Fibroblast of the aortic adventitia (primary cell): ENCODE data around the gene KASH5. TPM values are rescaled to one million over a fixed set of nuclear protein-coding genes. Genes with fewer than 3 reads are reported as not detected.

Source experiments
- DNase-seq: peaks from one replicate; pipeline ENCODE4 v3.0.0-alpha.2; 2010; ENCODE audit warnings: low read depth
- H3K4me3 ChIP-seq: 2 replicates; pipeline ENCODE4 v1.5.1; 2011; ENCODE audit warnings: low read depth, mild to moderate bottlenecking, control low read depth, low read length, moderate library complexity
- total RNA-seq: library from RNA; depleted of rRNA; stranded (reverse); fragments of >200 nt; gene quantifications from 2 replicates; pipeline ENCODE4 v1.2.3, GENCODE V29; 2012; ENCODE audit warnings: low replicate concordance
- TF ChIP-seq, protein P1 (sequence below): IDR thresholded peaks from 2 replicates; pipeline ENCODE4 v1.5.1; 2011; ENCODE audit warnings: mild to moderate bottlenecking, low read length, control low read depth, inconsistent platforms; ENCODE audit not compliant: insufficient read depth

KASH5 gene
- total RNA-seq, 1 donor = not detected

- TF ChIP-seq, protein P1, sequence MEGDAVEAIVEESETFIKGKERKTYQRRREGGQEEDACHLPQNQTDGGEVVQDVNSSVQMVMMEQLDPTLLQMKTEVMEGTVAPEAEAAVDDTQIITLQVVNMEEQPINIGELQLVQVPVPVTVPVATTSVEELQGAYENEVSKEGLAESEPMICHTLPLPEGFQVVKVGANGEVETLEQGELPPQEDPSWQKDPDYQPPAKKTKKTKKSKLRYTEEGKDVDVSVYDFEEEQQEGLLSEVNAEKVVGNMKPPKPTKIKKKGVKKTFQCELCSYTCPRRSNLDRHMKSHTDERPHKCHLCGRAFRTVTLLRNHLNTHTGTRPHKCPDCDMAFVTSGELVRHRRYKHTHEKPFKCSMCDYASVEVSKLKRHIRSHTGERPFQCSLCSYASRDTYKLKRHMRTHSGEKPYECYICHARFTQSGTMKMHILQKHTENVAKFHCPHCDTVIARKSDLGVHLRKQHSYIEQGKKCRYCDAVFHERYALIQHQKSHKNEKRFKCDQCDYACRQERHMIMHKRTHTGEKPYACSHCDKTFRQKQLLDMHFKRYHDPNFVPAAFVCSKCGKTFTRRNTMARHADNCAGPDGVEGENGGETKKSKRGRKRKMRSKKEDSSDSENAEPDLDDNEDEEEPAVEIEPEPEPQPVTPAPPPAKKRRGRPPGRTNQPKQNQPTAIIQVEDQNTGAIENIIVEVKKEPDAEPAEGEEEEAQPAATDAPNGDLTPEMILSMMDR = no peak
- no peak overlapping the region for H3K4me3 ChIP-seq
- peak; percentile 28 for DNase-seq
Observed at GRCh38 chr19:49415102-49415809, 27.2 kb downstream of the KASH5 start.

DNA sequence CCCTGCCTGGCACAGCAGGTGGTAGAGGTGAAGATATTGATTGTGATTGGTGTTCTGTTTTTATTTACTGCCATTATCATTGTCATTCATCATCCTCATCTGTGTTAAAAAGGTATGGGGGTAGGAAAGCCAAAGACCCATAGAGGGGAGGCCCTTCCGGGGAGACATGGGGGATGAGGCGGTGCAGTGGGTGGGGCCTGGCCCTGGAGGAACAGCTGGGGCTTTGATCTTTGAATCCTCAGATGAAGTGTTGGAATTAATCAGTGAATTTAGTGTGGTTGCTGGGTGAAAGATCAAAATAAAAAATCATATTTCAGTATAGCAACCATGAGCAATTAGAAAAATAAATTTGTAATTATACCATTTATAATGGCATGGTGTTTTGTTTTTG, 27.8 kb downstream of the KASH5 start:
- no peak for DNase-seq
- no peak overlapping the region for H3K4me3 ChIP-seq
- TF ChIP-seq, protein P1 = no peak

DNA sequence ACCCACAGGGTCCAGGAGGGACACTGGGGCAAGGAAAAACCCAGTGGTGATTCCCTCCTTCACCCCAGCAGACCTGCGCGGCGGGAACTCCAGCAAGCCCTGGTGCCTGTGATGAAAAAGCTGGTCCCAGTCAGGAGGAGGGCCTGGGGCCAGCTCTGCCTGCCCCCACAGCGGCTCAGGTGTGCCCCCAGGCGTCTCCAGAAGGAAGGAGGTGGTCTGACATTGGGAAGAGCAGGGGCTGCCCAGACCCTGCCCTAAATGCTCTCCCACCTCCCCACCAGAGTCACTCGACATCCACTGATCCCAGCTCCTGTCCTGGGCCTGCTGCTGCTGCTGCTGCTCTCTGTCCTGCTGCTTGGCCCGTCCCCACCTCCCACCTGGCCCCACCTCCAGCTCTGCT, 29.0 kb downstream of the KASH5 start:
- no peak overlapping the region for H3K4me3 ChIP-seq
- DNase-seq = no peak
- TF ChIP-seq, protein P1 = no peak

GRCh38 chr19:49418511-49418910, 30.5 kb downstream of the KASH5 start:
- TF ChIP-seq, protein P1 = no peak
- H3K4me3 ChIP-seq = no peak overlapping the region
- no peak for DNase-seq

DNA sequence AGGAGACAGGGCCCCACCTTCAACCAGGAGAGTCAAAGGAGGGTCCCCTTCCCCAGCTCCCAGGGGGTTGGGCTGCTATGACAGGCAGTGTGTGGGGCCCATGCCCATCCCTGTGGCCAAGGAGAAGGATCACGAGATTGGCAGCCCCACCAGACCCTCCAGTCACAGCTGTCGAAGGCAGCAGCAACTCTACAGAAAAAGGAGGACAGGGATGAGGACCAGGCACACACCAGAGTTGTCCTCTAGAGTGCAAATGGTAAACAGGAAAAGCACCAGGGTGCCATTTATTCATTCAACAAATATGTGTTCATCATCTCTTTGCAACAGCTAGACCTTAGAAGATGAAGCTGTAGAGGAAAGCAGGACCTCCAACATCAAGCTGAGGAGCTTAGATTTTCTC, 31.1 kb downstream of the KASH5 start:
- no peak overlapping the region for H3K4me3 ChIP-seq
- no peak for DNase-seq
- TF ChIP-seq, protein P1 = no peak

GRCh38 chr19:49420227-49420626, 32.2 kb downstream of the KASH5 start:
- no peak overlapping the region for H3K4me3 ChIP-seq
- DNase-seq = no peak
- TF ChIP-seq, protein P1 = no peak
